PC-9 (cell line): ENCODE results near the gene SAMD15. TPM values are rescaled to one million over a fixed set of nuclear protein-coding genes. Genes with fewer than 3 reads are reported as not detected.

ENCODE experiments used
- BruUV-seq: library from RNA; stranded (reverse); fragments of 400-500 nt; replicated peaks from 2 replicates; lab custom pipeline; 2021; lab: Mats Ljungman, UMichigan
- CTCF ChIA-PET: fragments of 300-600 bp; sonication (Branson Sonifier 250); formaldehyde crosslinking; loops from one replicate; lab custom pipeline; 2022; ENCODE audit warnings: antibody characterized with exemption; lab: Charles Lee
- POLR2A ChIA-PET: fragments of 300-600 bp; sonication (Branson Sonifier 250); formaldehyde crosslinking; loops from one replicate; lab custom pipeline; 2022; ENCODE audit warnings: antibody characterized with exemption; ENCODE audit not compliant: unreplicated experiment; lab: Charles Lee
- DNase-seq, 2 experiments: peaks; one replicate each; pipeline versions ENCODE4 v3.0.0 to v3.0.0-alpha.2; 2015 to 2022; ENCODE audit warnings: mixed read lengths in 1 of 2
- H2AFZ ChIP-seq: fragments of 200-600 bp; sonication (generic); 2 replicates; pipeline ENCODE4 v1.8.1; 2017; ENCODE audit warnings: antibody characterized with exemption
- H3F3A ChIP-seq: fragments of 200-600 bp; sonication (generic); 2 replicates; pipeline ENCODE4 v1.8.1; 2017; ENCODE audit warnings: antibody characterized with exemption, mild to moderate bottlenecking, low read depth; ENCODE audit not compliant: insufficient read depth
- H3K27ac ChIP-seq: fragments of 200-600 bp; sonication (generic); 2 replicates; pipeline ENCODE4 v1.6.1; 2016; ENCODE audit warnings: mixed run types
- H3K27me3 ChIP-seq: fragments of 200-600 bp; sonication (generic); 2 replicates; pipeline ENCODE4 v1.6.1; 2016; ENCODE audit warnings: low read depth, mixed run types; ENCODE audit not compliant: insufficient read depth
- H3K36me3 ChIP-seq: fragments of 200-600 bp; sonication (generic); 2 replicates; pipeline ENCODE4 v1.6.1; 2016; ENCODE audit warnings: low read depth, mixed run types
- H3K4me1 ChIP-seq: fragments of 200-600 bp; sonication (generic); replicated peaks from 2 replicates; pipeline ENCODE4 v1.6.1; 2016; ENCODE audit warnings: mixed run types; ENCODE audit not compliant: insufficient read depth
- H3K4me2 ChIP-seq: fragments of 200-600 bp; sonication (generic); 2 replicates; pipeline ENCODE4 v1.6.1; 2017; ENCODE audit warnings: mixed run types
- H3K4me3 ChIP-seq: fragments of 200-600 bp; sonication (generic); 2 replicates; pipeline ENCODE4 v1.6.1; 2016; ENCODE audit warnings: mixed run types
- H3K79me2 ChIP-seq: fragments of 200-600 bp; sonication (generic); 2 replicates; pipeline ENCODE4 v1.6.1; 2017; ENCODE audit warnings: low read depth, mixed run types
- H3K9me2 ChIP-seq: fragments of 200-600 bp; sonication (generic); 2 replicates; pipeline ENCODE4 v1.8.1; 2017; ENCODE audit warnings: mild to moderate bottlenecking; ENCODE audit not compliant: insufficient read depth
- H3K9me3 ChIP-seq: fragments of 200-600 bp; sonication (generic); 2 replicates; pipeline ENCODE4 v1.8.1; 2016; ENCODE audit warnings: low read depth; ENCODE audit not compliant: insufficient read depth
- H4K20me1 ChIP-seq: fragments of 200-600 bp; sonication (generic); 2 replicates; pipeline ENCODE4 v1.8.1; 2017; ENCODE audit not compliant: insufficient read depth
- EZH2 ChIP-seq: fragments of 200-600 bp; sonication (generic); IDR thresholded peaks from 2 replicates; pipeline ENCODE4 v1.8.0; 2017; ENCODE audit warnings: antibody characterized with exemption, low read depth
- intact Hi-C: fragments of 100-400 bp; cut with micrococcal nuclease; formaldehyde crosslinking; loops from one replicate; pipeline ENCODE4 v1.10.0; 2022; ENCODE audit not compliant: unreplicated experiment
- total RNA-seq: library from RNA; stranded (reverse); gene quantifications from 2 replicates; pipeline ENCODE4 v1.2.3, GENCODE V29; 2021
- TF ChIP-seq, protein P1 (sequence below): fragments of 200-600 bp; sonication (generic); conservative IDR thresholded peaks from 2 replicates; pipeline ENCODE4 v1.6.1; 2017; ENCODE audit warnings: mixed run types, antibody characterized with exemption, mild to moderate bottlenecking, moderate library complexity

SAMD15 gene
- total RNA-seq, 1 experiment from 2014 or later = 7.8 TPM

DNA sequence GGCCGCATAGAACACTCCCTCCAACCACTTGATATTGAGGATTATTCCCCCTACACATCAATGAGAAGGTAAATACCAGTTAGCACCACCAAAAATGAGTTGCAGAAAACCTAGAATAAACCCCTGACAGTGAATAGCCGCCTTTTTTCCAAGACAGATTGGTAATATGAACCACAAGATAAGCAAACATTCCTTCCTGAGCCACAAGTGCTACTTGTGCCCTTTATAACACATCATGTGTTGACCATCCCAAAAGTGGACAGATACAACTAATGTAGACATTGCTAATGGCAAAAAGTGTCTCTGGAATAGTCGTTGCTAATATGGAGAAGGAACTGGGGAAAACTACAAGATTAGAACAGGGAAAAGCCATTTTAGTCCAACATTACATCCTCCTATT, 28.9 kb downstream of the SAMD15 start:
- CTCF ChIA-PET = no interaction called here
- H4K20me1 ChIP-seq = no peaks in the 10 kb centered on the region
- no peaks in the 10 kb centered on the region for H3K9me2 ChIP-seq
- intact Hi-C loops = no loop called here
- no peak overlapping the region for H3K4me2 ChIP-seq
- H2AFZ ChIP-seq = no peak overlapping the region
- no TSS peak for BruUV-seq
- H3K27me3 ChIP-seq = no peaks in the 10 kb centered on the region
- POLR2A ChIA-PET = no interaction called here
- no peaks in the 10 kb centered on the region for H3F3A ChIP-seq
- no peaks in the 10 kb centered on the region for H3K36me3 ChIP-seq
- H3K79me2 ChIP-seq = no peaks in the 10 kb centered on the region
- DNase-seq = no peak
- no peaks in the 10 kb centered on the region for H3K9me3 ChIP-seq
- H3K4me3 ChIP-seq = no peak overlapping the region
- TF ChIP-seq, protein P1, sequence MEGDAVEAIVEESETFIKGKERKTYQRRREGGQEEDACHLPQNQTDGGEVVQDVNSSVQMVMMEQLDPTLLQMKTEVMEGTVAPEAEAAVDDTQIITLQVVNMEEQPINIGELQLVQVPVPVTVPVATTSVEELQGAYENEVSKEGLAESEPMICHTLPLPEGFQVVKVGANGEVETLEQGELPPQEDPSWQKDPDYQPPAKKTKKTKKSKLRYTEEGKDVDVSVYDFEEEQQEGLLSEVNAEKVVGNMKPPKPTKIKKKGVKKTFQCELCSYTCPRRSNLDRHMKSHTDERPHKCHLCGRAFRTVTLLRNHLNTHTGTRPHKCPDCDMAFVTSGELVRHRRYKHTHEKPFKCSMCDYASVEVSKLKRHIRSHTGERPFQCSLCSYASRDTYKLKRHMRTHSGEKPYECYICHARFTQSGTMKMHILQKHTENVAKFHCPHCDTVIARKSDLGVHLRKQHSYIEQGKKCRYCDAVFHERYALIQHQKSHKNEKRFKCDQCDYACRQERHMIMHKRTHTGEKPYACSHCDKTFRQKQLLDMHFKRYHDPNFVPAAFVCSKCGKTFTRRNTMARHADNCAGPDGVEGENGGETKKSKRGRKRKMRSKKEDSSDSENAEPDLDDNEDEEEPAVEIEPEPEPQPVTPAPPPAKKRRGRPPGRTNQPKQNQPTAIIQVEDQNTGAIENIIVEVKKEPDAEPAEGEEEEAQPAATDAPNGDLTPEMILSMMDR = no peak
- TF ChIP-seq EZH2 = no peak
- H3K27ac ChIP-seq = no peak overlapping the region
- 0 out of 2 replicates have a peak, but pooled peaks cover 7% of the 10 kb centered on the region for H3K4me1 ChIP-seq

DNA sequence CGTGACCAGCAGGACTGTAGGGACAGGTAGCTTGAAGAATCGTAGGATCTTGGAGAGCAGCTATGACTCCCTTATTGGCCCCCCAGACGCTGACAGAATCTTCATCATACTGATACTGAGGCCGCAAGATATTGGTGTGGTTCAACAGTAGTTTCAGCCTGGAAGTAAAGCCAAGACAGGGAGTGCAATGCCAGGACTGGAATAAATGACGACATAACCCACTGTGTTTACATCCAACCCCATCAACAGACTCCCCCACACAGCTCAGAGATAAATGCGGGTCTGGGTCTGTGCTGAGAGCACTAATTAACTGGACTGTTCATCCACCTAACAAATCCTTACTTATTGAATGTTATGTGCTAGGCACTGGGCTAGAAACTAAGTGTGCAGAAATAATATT, 29.5 kb downstream of the SAMD15 start:
- TF ChIP-seq EZH2 = no peak
- TF ChIP-seq, protein P1 = no peak
- no peaks in the 10 kb centered on the region for H4K20me1 ChIP-seq
- no peaks in the 10 kb centered on the region for H3K79me2 ChIP-seq
- 0 out of 2 replicates have a peak, but pooled peaks cover 7% of the 10 kb centered on the region for H3K4me1 ChIP-seq
- H3K9me3 ChIP-seq = no peaks in the 10 kb centered on the region
- H3K9me2 ChIP-seq = no peaks in the 10 kb centered on the region
- no peak overlapping the region for H3K4me2 ChIP-seq
- no peak overlapping the region for H3K27ac ChIP-seq
- DNase-seq = no peak
- H2AFZ ChIP-seq = no peak overlapping the region
- H3K36me3 ChIP-seq = no peaks in the 10 kb centered on the region
- no peak overlapping the region for H3K4me3 ChIP-seq
- POLR2A ChIA-PET = no interaction called here
- BruUV-seq = no TSS peak
- no peaks in the 10 kb centered on the region for H3F3A ChIP-seq
- intact Hi-C loops = no loop called here
- CTCF ChIA-PET = interaction anchor here (0.6 kb wide), 1 partner anchor 258 kb away, joined by 3 read pairs; no protein-coding TSS in a partner anchor
- H3K27me3 ChIP-seq = no peaks in the 10 kb centered on the region

DNA sequence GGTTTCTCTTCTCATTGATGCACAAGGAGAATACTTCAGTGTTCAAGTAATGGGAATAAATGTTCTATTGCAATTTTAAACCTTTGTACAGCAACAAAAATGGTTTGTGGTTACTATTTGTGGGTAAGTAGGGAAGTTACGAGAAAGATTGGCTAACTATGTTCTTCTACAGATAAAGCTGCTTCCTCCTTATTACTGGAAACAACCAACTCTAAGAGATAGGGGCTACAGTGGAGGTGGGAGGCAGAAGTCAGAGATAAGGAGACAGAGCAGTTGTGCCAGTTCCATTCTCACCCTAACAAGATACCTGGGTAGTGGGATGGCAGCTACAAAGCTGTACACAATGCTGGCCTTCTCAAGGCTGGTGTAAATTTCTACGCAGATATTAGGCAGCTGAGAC, 30.0 kb downstream of the SAMD15 start:
- Histone ChIP-seq H2AFZ (no peak overlapping the region), H3F3A (no peaks in the 10 kb centered on the region), H3K4me3 (no peak overlapping the region), H3K9me3 (no peaks in the 10 kb centered on the region), H3K36me3 (no peaks in the 10 kb centered on the region), H4K20me1 (no peaks in the 10 kb centered on the region), H3K4me2 (no peak overlapping the region), H3K27me3 (no peaks in the 10 kb centered on the region), H3K4me1 (0 out of 2 replicates have a peak, but pooled peaks cover 7% of the 10 kb centered on the region), H3K9me2 (no peaks in the 10 kb centered on the region), H3K79me2 (no peaks in the 10 kb centered on the region), H3K27ac (no peak overlapping the region)
- no TSS peak for BruUV-seq
- intact Hi-C loops = no loop called here
- no peak for TF ChIP-seq EZH2
- TF ChIP-seq, protein P1 = no peak
- DNase-seq = no peak
- ChIA-PET CTCF (interaction anchor here (0.6 to 0.7 kb wide), 3 partner anchors 50 to 258 kb away, joined by 3 to 7 read pairs (median 6); partner anchors contain the start of gene VIPAS39), POLR2A (no interaction called here)
